Measurements from ENCODE around the gene MTMR4. TPM values are rescaled to one million over a fixed set of nuclear protein-coding genes. Genes with fewer than 3 reads are reported as not detected.

Gene MTMR4
- total RNA-seq, 4 donors from 2014 or later, result 29.7 to 57.6 (median 40.9) TPM

- TF ChIP-seq CTCF (IDR thresholded peaks at IDR 0.05; ENCODE audit: low read depth), result no peak
Observed at GRCh38 chr17:58487589-58488427, 26.6 kb downstream of the MTMR4 start, which contains the start of gene HSF5. Gene HSF5, minus strand, starts transcription at chr17:58488408. Its CDS starts 134 bp downstream, at chr17:58488274.

GRCh38 chr17:58484600-58484999, 29.8 kb downstream of the MTMR4 start:
- no peak for TF ChIP-seq CTCF (IDR thresholded peaks at IDR 0.05; ENCODE audit: low read depth)

GRCh38 chr17:58480090-58480489, 34.3 kb downstream of the MTMR4 start:
- no peak for TF ChIP-seq CTCF (IDR thresholded peaks at IDR 0.05; ENCODE audit: low read depth)

- TF ChIP-seq CTCF (IDR thresholded peaks at IDR 0.05; ENCODE audit: low read depth), result no peak
Observed at GRCh38 chr17:58476812-58477211, 37.6 kb downstream of the MTMR4 start.

- TF ChIP-seq CTCF (IDR thresholded peaks at IDR 0.05; ENCODE audit: low read depth), result no peak
Observed at GRCh38 chr17:58475985-58476384, 38.5 kb downstream of the MTMR4 start.

- TF ChIP-seq CTCF (IDR thresholded peaks at IDR 0.05; ENCODE audit: low read depth), result no peak
Observed at GRCh38 chr17:58470356-58470755, 44.1 kb downstream of the MTMR4 start.

- TF ChIP-seq CTCF (IDR thresholded peaks at IDR 0.05; ENCODE audit: low read depth), result no peak
Observed at GRCh38 chr17:58468944-58469343, 45.5 kb downstream of the MTMR4 start.

All from subcutaneous adipose tissue (tissue), 4 donors.